ENCODE data around the gene ZSWIM6. TPM values are rescaled to one million over a fixed set of nuclear protein-coding genes. Genes with fewer than 3 reads are reported as not detected.

ZSWIM6 gene
- total RNA-seq, 1 donor from 2014 or later, result 40.1 TPM

DNA sequence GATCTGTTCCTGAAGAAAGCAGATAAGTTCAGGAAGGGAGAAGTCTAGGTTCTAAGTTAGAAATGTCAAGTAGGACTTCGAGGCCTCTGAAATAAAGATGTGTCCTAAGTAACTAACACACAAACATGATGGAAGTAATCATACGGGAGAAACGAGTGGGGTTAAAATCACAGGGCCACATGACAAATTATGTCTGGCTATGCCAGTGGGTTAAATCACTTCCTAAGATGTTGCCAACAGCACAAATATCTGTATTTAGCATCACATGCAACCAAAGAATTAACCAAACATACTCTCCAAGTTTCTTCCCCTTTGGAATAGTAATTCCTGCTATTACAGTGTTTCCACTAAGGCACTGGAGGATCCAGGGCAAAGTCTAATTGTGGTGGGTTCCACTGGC is 13.7 kb upstream of the ZSWIM6 start:
- Histone ChIP-seq H3K9me3 (ENCODE audit: insufficient read depth, low read depth, low read length) (no peaks in the 10 kb centered on the region), H3K79me2 (ENCODE audit: insufficient read depth, low read length) (no peaks in the 10 kb centered on the region), H3K9ac (ENCODE audit: low read length) (no peak overlapping the region), H3K27me3 (ENCODE audit: insufficient read depth, low read length) (no peaks in the 10 kb centered on the region), H4K20me1 (ENCODE audit: insufficient read depth, low read length) (no peaks in the 10 kb centered on the region), H3K4me3 (ENCODE audit: insufficient read depth, low read depth, low read length) (no peak overlapping the region), H3K27ac (ENCODE audit: low read depth, low read length) (no peak overlapping the region), H3K4me2 (ENCODE audit: low read length) (no peak overlapping the region), H3K4me1 (ENCODE audit: insufficient read depth, low read length) (peaks cover 31% of the 10 kb centered on the region), H3K36me3 (ENCODE audit: insufficient read depth, low read length) (no peaks in the 10 kb centered on the region), H2AFZ (ENCODE audit: low read depth, low read length) (no peak overlapping the region)
- FAIRE-seq (no peak), DNase-seq (ENCODE audit: low read depth) (no peak)
- TF ChIP-seq, protein P1, sequence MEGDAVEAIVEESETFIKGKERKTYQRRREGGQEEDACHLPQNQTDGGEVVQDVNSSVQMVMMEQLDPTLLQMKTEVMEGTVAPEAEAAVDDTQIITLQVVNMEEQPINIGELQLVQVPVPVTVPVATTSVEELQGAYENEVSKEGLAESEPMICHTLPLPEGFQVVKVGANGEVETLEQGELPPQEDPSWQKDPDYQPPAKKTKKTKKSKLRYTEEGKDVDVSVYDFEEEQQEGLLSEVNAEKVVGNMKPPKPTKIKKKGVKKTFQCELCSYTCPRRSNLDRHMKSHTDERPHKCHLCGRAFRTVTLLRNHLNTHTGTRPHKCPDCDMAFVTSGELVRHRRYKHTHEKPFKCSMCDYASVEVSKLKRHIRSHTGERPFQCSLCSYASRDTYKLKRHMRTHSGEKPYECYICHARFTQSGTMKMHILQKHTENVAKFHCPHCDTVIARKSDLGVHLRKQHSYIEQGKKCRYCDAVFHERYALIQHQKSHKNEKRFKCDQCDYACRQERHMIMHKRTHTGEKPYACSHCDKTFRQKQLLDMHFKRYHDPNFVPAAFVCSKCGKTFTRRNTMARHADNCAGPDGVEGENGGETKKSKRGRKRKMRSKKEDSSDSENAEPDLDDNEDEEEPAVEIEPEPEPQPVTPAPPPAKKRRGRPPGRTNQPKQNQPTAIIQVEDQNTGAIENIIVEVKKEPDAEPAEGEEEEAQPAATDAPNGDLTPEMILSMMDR (IDR thresholded peaks at IDR 0.05; ENCODE audit: insufficient read depth, low read depth, low read length), result no peak
- no peak for TF ChIP-seq EZH2 (IDR thresholded peaks at IDR 0.05; ENCODE audit: insufficient read depth, low read length)
- Mint-ChIP-seq H3K4me1 (ENCODE audit: low read depth, unreplicated experiment) (peaks cover 39% of the 10 kb centered on the region), H3K36me3 (ENCODE audit: low read depth, unreplicated experiment) (peaks cover 2% of the 10 kb centered on the region), H3K4me3 (ENCODE audit: unreplicated experiment) (no peak overlapping the region), H3K27me3 (ENCODE audit: low read depth, unreplicated experiment) (no peaks in the 10 kb centered on the region), H3K9me3 (ENCODE audit: unreplicated experiment) (no peaks in the 10 kb centered on the region), H3K27ac (ENCODE audit: unreplicated experiment) (peak overlapping the region; percentile 41)

DNA sequence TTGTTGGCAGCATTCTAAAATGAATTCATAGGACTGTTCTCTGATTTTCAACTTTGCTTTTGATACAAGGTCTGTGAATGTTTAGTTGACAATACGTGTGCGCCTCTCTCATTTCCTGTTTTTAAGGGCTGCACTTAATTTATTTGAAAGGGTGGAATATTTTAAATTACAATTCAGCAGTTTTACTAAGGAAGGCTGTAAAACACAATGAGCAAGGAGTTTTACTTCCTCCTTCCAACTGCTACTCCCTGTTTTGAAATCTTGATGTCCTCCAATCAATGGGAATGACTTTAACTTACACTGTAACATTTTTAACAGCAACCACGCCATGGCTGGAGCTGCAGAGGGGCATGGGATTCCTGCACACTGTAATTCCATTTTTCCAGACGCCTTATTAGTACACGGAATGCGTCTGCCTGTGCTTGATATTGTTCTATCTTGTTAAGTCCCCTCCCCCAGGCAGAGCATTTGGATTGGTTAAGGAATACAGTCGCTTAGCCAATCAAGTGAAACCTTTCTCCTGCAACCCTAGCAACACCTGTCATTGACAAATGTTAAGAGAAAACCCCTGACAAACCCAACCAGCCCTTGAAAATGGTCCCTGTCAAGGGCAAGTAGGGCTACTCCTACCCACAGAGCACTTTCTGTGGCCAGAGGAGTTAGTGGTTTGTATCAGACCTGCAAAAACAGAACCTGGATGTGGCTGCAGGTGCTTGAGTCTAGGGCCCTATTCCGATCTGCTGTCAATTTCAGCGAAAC is 12.5 kb upstream of the ZSWIM6 start:
- Histone ChIP-seq H3K9me3 (ENCODE audit: insufficient read depth, low read depth, low read length) (no peaks in the 10 kb centered on the region), H4K20me1 (ENCODE audit: insufficient read depth, low read length) (no peaks in the 10 kb centered on the region), H3K27me3 (ENCODE audit: insufficient read depth, low read length) (no peaks in the 10 kb centered on the region), H3K4me2 (ENCODE audit: low read length) (no peak overlapping the region), H3K9ac (ENCODE audit: low read length) (no peak overlapping the region), H3K4me1 (ENCODE audit: insufficient read depth, low read length) (peaks cover 20% of the 10 kb centered on the region), H2AFZ (ENCODE audit: low read depth, low read length) (no peak overlapping the region), H3K36me3 (ENCODE audit: insufficient read depth, low read length) (no peaks in the 10 kb centered on the region), H3K4me3 (ENCODE audit: insufficient read depth, low read depth, low read length) (no peak overlapping the region), H3K27ac (ENCODE audit: low read depth, low read length) (no peak overlapping the region), H3K79me2 (ENCODE audit: insufficient read depth, low read length) (no peaks in the 10 kb centered on the region)
- Mint-ChIP-seq H3K9me3 (ENCODE audit: unreplicated experiment) (no peaks in the 10 kb centered on the region), H3K36me3 (ENCODE audit: low read depth, unreplicated experiment) (peaks cover 2% of the 10 kb centered on the region), H3K4me1 (ENCODE audit: low read depth, unreplicated experiment) (peaks cover 28% of the 10 kb centered on the region), H3K4me3 (ENCODE audit: unreplicated experiment) (no peak overlapping the region), H3K27ac (ENCODE audit: unreplicated experiment) (no peak overlapping the region), H3K27me3 (ENCODE audit: low read depth, unreplicated experiment) (no peaks in the 10 kb centered on the region)
- DNase-seq (ENCODE audit: low read depth), result no peak
- TF ChIP-seq, protein P1 (IDR thresholded peaks at IDR 0.05; ENCODE audit: insufficient read depth, low read depth, low read length), result no peak
- no peak for TF ChIP-seq EZH2 (IDR thresholded peaks at IDR 0.05; ENCODE audit: insufficient read depth, low read length)
- peak; percentile 55 for FAIRE-seq

DNA sequence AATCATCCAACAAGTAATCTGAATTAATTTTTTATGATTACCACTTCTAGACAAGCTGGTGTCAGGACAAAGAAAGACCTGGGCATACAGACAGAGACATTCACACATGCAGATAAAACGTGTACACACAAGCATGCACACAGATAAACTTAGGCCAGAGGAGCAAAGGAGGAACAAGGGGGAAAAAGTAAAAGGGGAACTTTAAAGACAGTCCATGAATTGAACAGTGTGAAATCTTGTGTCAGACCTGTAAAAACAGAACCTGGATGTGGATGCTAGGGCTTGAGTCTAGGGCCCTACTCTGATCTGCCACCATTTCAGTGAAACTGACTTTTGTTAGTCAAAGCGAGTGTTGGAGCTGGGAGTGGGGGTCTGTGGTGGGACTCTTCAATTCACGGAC is 11.2 kb upstream of the ZSWIM6 start:
- no peak overlapping the region for H3K4me3 Mint-ChIP-seq (ENCODE audit: unreplicated experiment)
- no peak for DNase-seq (ENCODE audit: low read depth)
- Histone ChIP-seq H2AFZ (ENCODE audit: low read depth, low read length) (no peak overlapping the region), H3K36me3 (ENCODE audit: insufficient read depth, low read length) (no peaks in the 10 kb centered on the region), H3K4me1 (ENCODE audit: insufficient read depth, low read length) (peaks cover 13% of the 10 kb centered on the region), H3K9me3 (ENCODE audit: insufficient read depth, low read depth, low read length) (no peaks in the 10 kb centered on the region), H3K9ac (ENCODE audit: low read length) (no peak overlapping the region), H3K79me2 (ENCODE audit: insufficient read depth, low read length) (no peaks in the 10 kb centered on the region), H3K27me3 (ENCODE audit: insufficient read depth, low read length) (no peaks in the 10 kb centered on the region), H3K4me3 (ENCODE audit: insufficient read depth, low read depth, low read length) (no peak overlapping the region), H3K27ac (ENCODE audit: low read depth, low read length) (no peak overlapping the region), H4K20me1 (ENCODE audit: insufficient read depth, low read length) (no peaks in the 10 kb centered on the region), H3K4me2 (ENCODE audit: low read length) (no peak overlapping the region)
- H3K4me1 Mint-ChIP-seq (ENCODE audit: low read depth, unreplicated experiment), result peaks cover 16% of the 10 kb centered on the region
- no peak for TF ChIP-seq EZH2 (IDR thresholded peaks at IDR 0.05; ENCODE audit: insufficient read depth, low read length)
- TF ChIP-seq, protein P1 (IDR thresholded peaks at IDR 0.05; ENCODE audit: insufficient read depth, low read depth, low read length), result no peak
- peaks cover 2% of the 10 kb centered on the region for H3K36me3 Mint-ChIP-seq (ENCODE audit: low read depth, unreplicated experiment)
- no peak for FAIRE-seq
- no peaks in the 10 kb centered on the region for H3K9me3 Mint-ChIP-seq (ENCODE audit: unreplicated experiment)
- no peak overlapping the region for H3K27ac Mint-ChIP-seq (ENCODE audit: unreplicated experiment)
- no peaks in the 10 kb centered on the region for H3K27me3 Mint-ChIP-seq (ENCODE audit: low read depth, unreplicated experiment)
